ENCODE data around the gene BEX3.
"Not testable (repeated sequence)": the region's sequence is repeated elsewhere in the genome, so short reads cannot be mapped to it uniquely, and the experiment has no call there.

The BEX3 gene

DNA sequence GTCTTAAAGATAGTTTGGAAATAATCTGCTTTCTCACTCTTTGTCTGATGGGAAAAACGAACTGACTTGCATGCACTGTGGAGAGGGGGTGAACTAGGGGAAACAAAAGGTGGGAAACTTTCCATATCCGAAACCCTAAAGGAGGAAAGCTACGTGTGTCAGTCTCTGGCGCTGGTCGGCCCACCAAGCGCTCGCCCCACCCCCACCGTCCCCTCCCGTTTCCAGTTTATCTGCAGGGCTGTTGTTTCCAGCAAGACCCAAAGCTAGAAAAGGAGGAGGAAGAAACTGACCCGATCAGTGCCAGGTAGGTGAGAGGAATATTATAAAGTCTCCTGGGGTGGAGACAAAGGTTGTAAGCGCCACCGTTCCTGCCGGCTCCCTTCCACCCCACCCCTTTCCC, 19.5 kb upstream of the BEX3 start:
- peaks cover 0 to 19% (median 10%) of the 10 kb centered on the region in 11 experiments; a peak in 11 of 22 replicates for H3K27me3 ChIP-seq
- peaks cover 0 to 7% (median 0%) of the 10 kb centered on the region in 10 experiments; a peak in 4 of 20 replicates for H3K4me1 ChIP-seq
- H3K9ac ChIP-seq: peak overlapping the region; percentile 67 to 80 (median 75)
- TF ChIP-seq Cebpa-rat (IDR thresholded peaks at IDR 0.05): no peak
- H3K9me3 ChIP-seq (replicated peaks in 1 of 11): no peaks in the 10 kb centered on the region
- H3K27ac ChIP-seq: peak overlapping the region in 9 of 11 experiments; percentile 50 to 66 (median 57); a peak in 18 of 22 replicates
- H3K36me3 ChIP-seq: no peaks in the 10 kb centered on the region
- no peaks in the 10 kb centered on the region for H4K20me1 ChIP-seq
- peak overlapping the region; percentile 48 to 77 (median 66) for H3K4me2 ChIP-seq
- H3K4me3 ChIP-seq: peak overlapping the region; percentile 63 to 80 (median 74)

DNA sequence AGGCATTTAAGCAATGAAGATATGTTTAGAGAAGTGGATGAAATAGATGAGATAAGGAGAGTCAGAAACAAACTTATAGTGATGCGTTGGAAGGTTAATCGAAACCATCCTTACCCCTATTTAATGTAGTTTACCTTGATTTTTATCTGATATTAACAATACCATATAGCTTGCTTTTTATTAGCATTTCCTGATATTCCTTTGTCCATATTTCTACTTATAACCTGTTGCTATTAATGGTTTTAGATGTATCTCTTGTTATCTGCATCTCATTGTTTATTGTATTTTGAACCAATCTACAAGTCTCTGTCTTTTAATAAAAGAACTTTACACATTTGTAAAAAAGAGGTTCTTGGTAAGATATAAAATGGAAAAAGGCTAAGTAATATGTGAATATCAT, 18.5 kb upstream of the BEX3 start:
- no peaks in the 10 kb centered on the region for H3K9me3 ChIP-seq (replicated peaks in 1 of 11)
- H4K20me1 ChIP-seq: no peaks in the 10 kb centered on the region
- peaks cover 0 to 7% (median 0%) of the 10 kb centered on the region in 10 experiments; a peak in 4 of 20 replicates for H3K4me1 ChIP-seq
- H3K36me3 ChIP-seq: no peaks in the 10 kb centered on the region
- no peak overlapping the region for H3K27ac ChIP-seq
- H3K4me3 ChIP-seq: peak overlapping the region in 4 of 10 experiments; percentile 63 to 77 (median 74); a peak in 5 of 20 replicates
- peaks cover 0 to 19% (median 10%) of the 10 kb centered on the region in 11 experiments; a peak in 10 of 22 replicates for H3K27me3 ChIP-seq
- H3K4me2 ChIP-seq: peak overlapping the region; percentile 48 to 77 (median 66); a peak in 16 of 22 replicates
- no peak for TF ChIP-seq Cebpa-rat (IDR thresholded peaks at IDR 0.05)
- H3K9ac ChIP-seq: peak overlapping the region in 1 of 11 experiments; percentile 78; a peak in 2 of 22 replicates

GRCh38 chrX:103359605-103360004, 16.7 kb upstream of the BEX3 start:
- not testable (repeated sequence) for H3K4me3 ChIP-seq; H3K36me3 ChIP-seq; H3K4me1 ChIP-seq; H4K20me1 ChIP-seq; H3K27ac ChIP-seq; H3K9me3 ChIP-seq (replicated peaks in 1 of 11); H3K9ac ChIP-seq; H3K4me2 ChIP-seq
- H3K27me3 ChIP-seq: peaks cover 0 to 19% (median 10%) of the 10 kb centered on the region in 11 experiments; a peak in 10 of 22 replicates

DNA sequence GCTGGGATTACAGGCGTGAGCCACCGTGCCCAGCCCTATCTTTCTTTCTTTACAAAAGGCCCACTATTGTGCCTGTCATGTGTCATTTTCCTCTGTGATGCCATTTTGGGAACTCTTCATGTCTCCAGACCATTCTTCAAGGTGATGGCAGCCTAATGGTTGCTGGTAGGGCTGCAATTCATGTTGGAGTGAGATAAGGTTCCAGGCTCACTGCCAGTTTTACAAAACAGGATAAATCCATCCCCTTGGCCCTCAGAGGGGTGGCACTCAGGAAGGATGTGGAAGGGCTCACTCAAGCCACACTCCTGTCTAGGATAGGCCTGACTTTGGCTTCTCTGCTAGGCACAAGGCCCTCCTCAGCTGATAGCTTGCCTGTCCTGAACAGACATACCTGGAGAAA, 16.2 kb upstream of the BEX3 start:
- Histone ChIP-seq H3K27me3 (peaks cover 0 to 19% (median 10%) of the 10 kb centered on the region in 11 experiments; a peak in 10 of 22 replicates), H3K4me3 (no peak overlapping the region), H3K9me3 (replicated peaks in 1 of 11) (no peaks in the 10 kb centered on the region), H3K27ac (no peak overlapping the region), H3K36me3 (no peaks in the 10 kb centered on the region), H3K9ac (no peak overlapping the region; a peak in 1 of 22 replicates), H4K20me1 (no peaks in the 10 kb centered on the region), H3K4me2 (no peak overlapping the region), H3K4me1 (peaks cover 0 to 7% (median 0%) of the 10 kb centered on the region in 10 experiments; a peak in 4 of 20 replicates)
- no peak for TF ChIP-seq Cebpa-rat (IDR thresholded peaks at IDR 0.05)

- no peak overlapping the region for H3K27ac ChIP-seq
Observed at GRCh38 chrX:103360916-103361315, 15.4 kb upstream of the BEX3 start.

GRCh38 chrX:103361798-103362197, 14.5 kb upstream of the BEX3 start:
- no peak overlapping the region for H3K4me2 ChIP-seq

More at GRCh38 chrX:103360916-103361315, 15.4 kb upstream of the BEX3 start:
- H3K9ac ChIP-seq: no peak overlapping the region
- H3K36me3 ChIP-seq: no peaks in the 10 kb centered on the region
- no peak overlapping the region for H3K4me3 ChIP-seq
- H4K20me1 ChIP-seq: no peaks in the 10 kb centered on the region
- no peak overlapping the region for H3K4me2 ChIP-seq
- no peaks in the 10 kb centered on the region for H3K9me3 ChIP-seq (replicated peaks in 1 of 11)
- peaks cover 0 to 17% (median 5%) of the 10 kb centered on the region in 11 experiments; a peak in 10 of 22 replicates for H3K27me3 ChIP-seq
- no peak for TF ChIP-seq Cebpa-rat (IDR thresholded peaks at IDR 0.05)
- peaks cover 0 to 7% (median 0%) of the 10 kb centered on the region in 10 experiments; a peak in 4 of 20 replicates for H3K4me1 ChIP-seq

GRCh38 chrX:103362474-103362873, 13.9 kb upstream of the BEX3 start:
- no peak overlapping the region for H3K4me2 ChIP-seq
- H4K20me1 ChIP-seq: no peaks in the 10 kb centered on the region
- no peak for TF ChIP-seq Cebpa-rat (IDR thresholded peaks at IDR 0.05)
- no peak overlapping the region for H3K27ac ChIP-seq
- no peak overlapping the region for H3K9ac ChIP-seq
- no peaks in the 10 kb centered on the region; a peak in 1 of 22 replicates for H3K9me3 ChIP-seq (replicated peaks in 1 of 11)
- H3K27me3 ChIP-seq: peaks cover 0 to 17% (median 0%) of the 10 kb centered on the region in 11 experiments; a peak in 7 of 22 replicates
- no peak overlapping the region for H3K4me3 ChIP-seq
- peaks cover 0 to 7% (median 1%) of the 10 kb centered on the region in 10 experiments; a peak in 6 of 20 replicates for H3K4me1 ChIP-seq
- no peaks in the 10 kb centered on the region for H3K36me3 ChIP-seq

More at GRCh38 chrX:103361798-103362197, 14.5 kb upstream of the BEX3 start:
- Histone ChIP-seq H3K4me1 (peaks cover 0 to 7% (median 0%) of the 10 kb centered on the region in 10 experiments; a peak in 4 of 20 replicates), H3K27me3 (peaks cover 0 to 12% (median under 1%) of the 10 kb centered on the region in 11 experiments; a peak in 10 of 22 replicates), H3K27ac (no peak overlapping the region), H3K9me3 (replicated peaks in 1 of 11) (no peaks in the 10 kb centered on the region; a peak in 1 of 22 replicates), H3K9ac (no peak overlapping the region), H3K4me3 (no peak overlapping the region), H4K20me1 (no peaks in the 10 kb centered on the region), H3K36me3 (no peaks in the 10 kb centered on the region)
- no peak for TF ChIP-seq Cebpa-rat (IDR thresholded peaks at IDR 0.05)

DNA sequence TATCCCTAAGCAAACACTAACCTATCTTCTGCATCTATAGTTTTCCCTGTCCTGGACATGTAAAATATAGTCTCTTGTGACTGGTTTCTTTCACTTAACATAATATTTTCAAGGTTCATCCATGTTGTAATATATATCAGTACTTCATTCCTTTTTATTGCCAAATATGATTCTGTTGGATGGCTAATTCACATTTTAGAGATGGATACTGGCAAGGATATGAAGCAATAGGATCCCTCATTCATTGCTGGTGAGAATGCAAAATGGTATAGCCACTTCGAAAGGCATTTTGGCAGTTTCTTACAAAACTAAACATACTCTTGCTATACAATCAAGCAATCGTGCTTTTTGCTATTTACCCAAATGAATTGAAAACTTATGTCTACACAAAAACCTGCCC, 13.3 kb upstream of the BEX3 start:
- no peaks in the 10 kb centered on the region for H4K20me1 ChIP-seq
- no peaks in the 10 kb centered on the region for H3K36me3 ChIP-seq
- no peak overlapping the region for H3K4me2 ChIP-seq
- no peaks in the 10 kb centered on the region; a peak in 1 of 22 replicates for H3K9me3 ChIP-seq (replicated peaks in 1 of 11)
- no peak overlapping the region for H3K9ac ChIP-seq
- H3K27me3 ChIP-seq: peaks cover 0 to 16% (median 0%) of the 10 kb centered on the region in 11 experiments; a peak in 4 of 22 replicates
- H3K4me3 ChIP-seq: no peak overlapping the region
- peaks cover 0 to 13% (median 0%) of the 10 kb centered on the region in 10 experiments; a peak in 4 of 20 replicates for H3K4me1 ChIP-seq
- H3K27ac ChIP-seq: no peak overlapping the region
- no peak for TF ChIP-seq Cebpa-rat (IDR thresholded peaks at IDR 0.05)

- peaks cover 0 to 12% (median 0%) of the 10 kb centered on the region in 11 experiments; a peak in 3 of 22 replicates for H3K27me3 ChIP-seq
- no peaks in the 10 kb centered on the region for H4K20me1 ChIP-seq
- TF ChIP-seq Cebpa-rat (IDR thresholded peaks at IDR 0.05): no peak
- peak overlapping the region in 3 of 11 experiments; percentile 21 to 52 (median 21); a peak in 6 of 22 replicates for H3K4me2 ChIP-seq
- no peak overlapping the region for H3K27ac ChIP-seq
- no peaks in the 10 kb centered on the region; a peak in 1 of 22 replicates for H3K9me3 ChIP-seq (replicated peaks in 1 of 11)
- no peak overlapping the region for H3K9ac ChIP-seq
- H3K4me1 ChIP-seq: peaks cover 0 to 13% (median 0%) of the 10 kb centered on the region in 10 experiments; a peak in 4 of 20 replicates
- H3K36me3 ChIP-seq: no peaks in the 10 kb centered on the region
- H3K4me3 ChIP-seq: no peak overlapping the region
Observed at GRCh38 chrX:103367502-103367901, 8.8 kb upstream of the BEX3 start.

Measured in BLaER1 treated with 17β-estradiol and CSF1 and Interleukin-3, amounts not matched to agents 10 nM and 100 nM (cell line).